SK-N-SH (cell line): ENCODE results near the gene FRMD1.

Experiments used
- CHD2 ChIP-seq: fragments of 150-350 bp; IDR thresholded peaks from 2 replicates; pipeline ENCODE4 v1.6.1; 2018; ENCODE audit warnings: low read length; ENCODE audit not compliant: partially characterized antibody
- CTCF ChIP-seq: fragments of 200-600 bp; sonication (generic); IDR thresholded peaks from 2 replicates; pipeline ENCODE4 v1.6.1; 2017; ENCODE audit warnings: antibody characterized with exemption, mild to moderate bottlenecking, moderate library complexity
- EP300 ChIP-seq, 2 experiments: IDR thresholded peaks; 2 replicates each; pipeline versions ENCODE4 v1.4.0 to v1.6.1; 2012; ENCODE audit warnings: borderline replicate concordance in 1 of 2, low read depth in 1 of 2, low read length in 1 of 2
- EZH2phosphoT487 ChIP-seq: fragments of 200-600 bp; sonication (generic); IDR thresholded peaks from 2 replicates; pipeline ENCODE4 v1.6.1; 2017; ENCODE audit warnings: low read depth, mixed run types, mild to moderate bottlenecking, antibody characterized with exemption, moderate library complexity, borderline replicate concordance
- IRF3 ChIP-seq: fragments of 150-350 bp; IDR thresholded peaks from 2 replicates; pipeline ENCODE4 v1.6.1; 2016; ENCODE audit warnings: mild to moderate bottlenecking, low read depth, low read length
- MAX ChIP-seq: IDR thresholded peaks from 2 replicates; pipeline ENCODE4 v1.4.0; 2012; ENCODE audit warnings: low read depth
- MEF2A ChIP-seq: IDR thresholded peaks from 2 replicates; pipeline ENCODE4 v1.4.0; 2012; ENCODE audit warnings: low read depth, borderline replicate concordance
- REST ChIP-seq: IDR thresholded peaks from 2 replicates; pipeline ENCODE4 v1.6.1; 2012; ENCODE audit warnings: mild to moderate bottlenecking, low read depth, low read length, moderate library complexity
- RFX5 ChIP-seq: IDR thresholded peaks from 2 replicates; pipeline ENCODE4 v1.6.1; 2012; ENCODE audit warnings: mild to moderate bottlenecking, improper control_type of control experiment, low read length
- SMC3 ChIP-seq: IDR thresholded peaks from 2 replicates; pipeline ENCODE4 v1.6.1; 2012; ENCODE audit warnings: low read depth, low read length, improper control_type of control experiment
- TAF1 ChIP-seq: IDR thresholded peaks from 2 replicates; pipeline ENCODE4 v1.6.1; 2012; ENCODE audit warnings: low read depth, mild to moderate bottlenecking, low read length, moderate library complexity, borderline replicate concordance
- TCF12 ChIP-seq: IDR thresholded peaks from 2 replicates; pipeline ENCODE4 v1.4.0; 2012
- TF ChIP-seq, protein P1 (sequence below): IDR thresholded peaks from 2 replicates; pipeline ENCODE4; 2012

- TF ChIP-seq RFX5 (no peak), EZH2phosphoT487 (no peak), CTCF (no peak), CHD2 (no peak), MEF2A (no peak), IRF3 (no peak), REST (no peak), TCF12 (no peak), EP300 (IDR thresholded peaks at IDR 0.05; ENCODE audit: borderline replicate concordance in 1 of 2, low read depth in 1 of 2, low read length in 1 of 2) (no peak), MAX (no peak), SMC3 (no peak), TAF1 (no peak)
- TF ChIP-seq, protein P1, sequence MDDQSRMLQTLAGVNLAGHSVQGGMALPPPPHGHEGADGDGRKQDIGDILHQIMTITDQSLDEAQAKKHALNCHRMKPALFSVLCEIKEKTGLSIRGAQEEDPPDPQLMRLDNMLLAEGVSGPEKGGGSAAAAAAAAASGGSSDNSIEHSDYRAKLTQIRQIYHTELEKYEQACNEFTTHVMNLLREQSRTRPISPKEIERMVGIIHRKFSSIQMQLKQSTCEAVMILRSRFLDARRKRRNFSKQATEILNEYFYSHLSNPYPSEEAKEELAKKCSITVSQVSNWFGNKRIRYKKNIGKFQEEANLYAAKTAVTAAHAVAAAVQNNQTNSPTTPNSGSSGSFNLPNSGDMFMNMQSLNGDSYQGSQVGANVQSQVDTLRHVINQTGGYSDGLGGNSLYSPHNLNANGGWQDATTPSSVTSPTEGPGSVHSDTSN, result no peak
Measured at GRCh38 chr6:168080393-168081077, 1.5 kb upstream of the FRMD1 start.
